GM12891 (cell line): Measurements from ENCODE around the gene SLC31A2. TPM values are rescaled to one million over a fixed set of nuclear protein-coding genes. Genes with fewer than 3 reads are reported as not detected.
"Not testable (repeated sequence)": the region's sequence is repeated elsewhere in the genome, so short reads cannot be mapped to it uniquely, and the experiment has no call there.

ENCODE experiments used
- DNase-seq: peaks from one replicate; pipeline ENCODE4 v3.0.0; 2011; ENCODE audit warnings: low spot score; ENCODE audit not compliant: insufficient read length
- FAIRE-seq: peaks from 2 replicates; lab custom pipeline; 2011; peaks lifted over from hg19 to GRCh38; lab: Jason Lieb, UNC
- PAX5 ChIP-seq: IDR thresholded peaks from 2 replicates; pipeline ENCODE4 v1.6.1; 2011; ENCODE audit warnings: low read length, moderate library complexity, mild to moderate bottlenecking; ENCODE audit not compliant: insufficient read depth, severe bottlenecking
- POLR2A ChIP-seq: IDR thresholded peaks from 2 replicates; pipeline ENCODE4 v1.6.1; 2011; ENCODE audit warnings: low read depth, low read length, control low read depth
- POLR2AphosphoS5 ChIP-seq: IDR thresholded peaks from 2 replicates; pipeline ENCODE4 v1.6.1; 2011; ENCODE audit warnings: low read depth, low read length, control low read depth
- POU2F2 ChIP-seq: IDR thresholded peaks from 2 replicates; pipeline ENCODE4 v1.6.1; 2011; ENCODE audit warnings: low read depth, mild to moderate bottlenecking, control low read depth, low read length, moderate library complexity
- SPI1 ChIP-seq: IDR thresholded peaks from 2 replicates; pipeline ENCODE4 v1.6.1; 2011; ENCODE audit warnings: low read depth, low read length, control low read depth
- TAF1 ChIP-seq: IDR thresholded peaks from 2 replicates; pipeline ENCODE4 v1.6.1; 2011; ENCODE audit warnings: low read depth, low read length, control low read depth
- polyA plus RNA-seq: library from polyadenylated mRNA; unstranded; fragments of >200 nt; gene quantifications from one replicate; pipeline ENCODE4 v1.2.1, GENCODE V29; 2012; ENCODE audit warnings: low read depth, missing spikeins, inconsistent platforms; ENCODE audit not compliant: missing spikeins

The SLC31A2 gene
- 0.94 TPM for polyA plus RNA-seq

DNA sequence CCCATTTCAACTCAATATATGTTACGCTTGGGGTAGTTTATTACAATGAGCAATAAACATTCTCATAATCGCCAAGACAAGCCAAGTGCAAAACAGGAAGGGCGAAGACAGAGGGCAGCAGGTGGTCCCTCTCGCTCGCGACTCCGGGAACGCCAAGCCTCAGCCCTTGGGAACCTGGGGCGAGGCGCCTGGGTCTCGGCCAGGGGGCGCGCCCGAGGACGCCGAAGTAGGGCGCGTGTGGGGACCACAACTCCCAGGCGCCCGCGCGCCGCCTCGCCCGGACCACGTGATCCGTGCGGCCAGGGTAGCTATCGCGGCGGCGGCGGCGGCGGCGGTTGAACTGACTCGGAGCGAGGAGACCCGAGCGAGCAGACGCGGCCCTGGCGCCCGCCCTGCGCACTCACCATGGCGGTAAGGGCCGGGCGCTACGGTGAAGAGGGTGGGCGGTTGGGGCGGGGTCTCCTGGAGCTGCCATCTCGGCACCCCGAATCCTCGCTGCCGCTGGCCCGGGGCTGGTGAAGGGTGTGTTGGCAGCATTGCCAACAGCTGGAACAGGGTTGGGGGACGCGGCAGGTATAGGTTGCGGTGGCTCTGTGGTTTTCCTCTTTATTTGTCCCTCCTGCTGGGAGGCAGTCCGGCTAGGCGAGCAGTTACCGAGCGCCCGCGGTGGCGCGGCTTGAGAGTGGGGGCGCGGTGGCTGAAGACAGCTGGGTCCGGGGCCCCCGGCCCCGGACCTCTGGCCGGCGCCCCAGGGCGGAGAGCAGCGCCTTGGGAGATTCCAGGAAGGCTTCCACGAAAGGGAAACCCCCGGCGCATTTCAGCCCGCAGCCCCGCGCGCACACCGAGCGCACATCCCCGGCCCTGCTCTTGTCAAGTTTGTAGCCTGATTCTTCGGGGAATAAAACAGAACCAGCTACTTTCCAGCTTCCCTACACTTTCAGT is at the start of gene SLC31A2:
TSS of gene SLC31A2 (plus strand) at position 338 of the 942 bp plus-strand sequence. CDS start at position 406, 68 bp downstream.
- peak; percentile 91 for FAIRE-seq
- DNase-seq: peak; percentile 89
- no peak for TF ChIP-seq PAX5
- no peak for TF ChIP-seq POU2F2
- no peak for TF ChIP-seq POLR2A
- TF ChIP-seq SPI1: no peak
- TF ChIP-seq TAF1: no peak
- no peak for TF ChIP-seq POLR2AphosphoS5

DNA sequence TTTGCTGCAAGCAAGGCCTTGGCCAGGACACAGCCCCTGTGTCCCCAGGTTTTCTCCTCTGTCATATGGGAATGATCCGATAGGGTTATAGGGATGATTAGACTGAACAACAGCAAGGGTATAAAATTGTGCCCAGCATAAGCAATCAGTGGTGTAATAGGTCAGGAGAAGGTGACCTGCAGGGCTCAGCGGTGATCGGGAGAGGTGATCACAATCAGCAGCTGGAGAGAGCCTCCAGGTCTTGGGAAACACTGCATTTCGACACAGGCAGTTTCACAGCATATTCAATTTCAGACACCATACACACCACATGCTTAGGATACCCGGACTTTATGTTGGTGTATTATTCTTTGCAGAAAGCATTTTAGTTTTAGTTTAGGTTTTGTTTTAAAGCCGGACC is 45.5 kb upstream of the SLC31A2 start:
- not testable (repeated sequence) for DNase-seq
- peak; percentile 35 for FAIRE-seq

DNA sequence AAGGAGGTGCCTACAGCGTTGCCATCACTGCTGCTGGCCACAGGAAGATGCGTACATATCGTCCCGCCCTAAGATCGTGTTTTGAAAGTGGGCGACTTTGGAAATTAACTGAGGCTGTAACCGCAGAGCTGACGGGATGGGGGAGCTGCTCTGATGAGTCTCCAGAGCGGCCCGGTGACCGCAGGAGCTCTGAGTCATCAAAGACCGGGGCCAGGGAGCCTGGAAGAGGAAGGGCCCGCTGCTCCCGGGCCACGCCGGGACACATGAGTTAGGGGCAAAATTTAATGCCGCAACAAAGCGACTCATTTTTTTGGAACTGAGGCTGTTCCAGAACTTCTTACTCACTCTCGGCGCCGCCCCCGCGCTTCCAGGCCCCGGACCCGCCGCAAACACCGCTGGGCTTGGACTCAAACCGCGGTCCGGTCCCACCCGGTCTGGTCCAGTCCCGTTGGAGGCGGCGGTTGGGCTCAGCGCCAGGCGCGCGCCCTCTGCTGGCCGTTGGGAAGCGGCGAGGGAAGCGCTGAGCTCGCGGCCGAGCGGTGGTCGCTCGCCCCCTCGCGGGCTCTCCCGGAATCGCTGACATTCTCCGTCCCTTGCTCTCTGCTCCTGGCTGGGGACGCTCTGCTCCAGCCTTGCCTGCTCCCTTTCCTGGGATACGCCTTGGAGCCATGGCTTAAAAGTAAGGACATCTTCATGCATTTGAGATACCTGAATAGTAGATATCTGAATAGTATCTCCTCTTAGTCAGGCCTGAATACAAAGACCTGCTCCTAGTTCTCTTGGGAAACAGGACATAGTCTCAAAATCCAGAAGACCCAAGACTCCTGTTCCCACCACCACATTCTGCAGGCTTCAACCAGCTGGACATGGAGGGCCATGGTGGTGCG is 39.5 kb upstream of the SLC31A2 start:
- DNase-seq (peak; percentile 18), FAIRE-seq (peak; percentile 74)

DNA sequence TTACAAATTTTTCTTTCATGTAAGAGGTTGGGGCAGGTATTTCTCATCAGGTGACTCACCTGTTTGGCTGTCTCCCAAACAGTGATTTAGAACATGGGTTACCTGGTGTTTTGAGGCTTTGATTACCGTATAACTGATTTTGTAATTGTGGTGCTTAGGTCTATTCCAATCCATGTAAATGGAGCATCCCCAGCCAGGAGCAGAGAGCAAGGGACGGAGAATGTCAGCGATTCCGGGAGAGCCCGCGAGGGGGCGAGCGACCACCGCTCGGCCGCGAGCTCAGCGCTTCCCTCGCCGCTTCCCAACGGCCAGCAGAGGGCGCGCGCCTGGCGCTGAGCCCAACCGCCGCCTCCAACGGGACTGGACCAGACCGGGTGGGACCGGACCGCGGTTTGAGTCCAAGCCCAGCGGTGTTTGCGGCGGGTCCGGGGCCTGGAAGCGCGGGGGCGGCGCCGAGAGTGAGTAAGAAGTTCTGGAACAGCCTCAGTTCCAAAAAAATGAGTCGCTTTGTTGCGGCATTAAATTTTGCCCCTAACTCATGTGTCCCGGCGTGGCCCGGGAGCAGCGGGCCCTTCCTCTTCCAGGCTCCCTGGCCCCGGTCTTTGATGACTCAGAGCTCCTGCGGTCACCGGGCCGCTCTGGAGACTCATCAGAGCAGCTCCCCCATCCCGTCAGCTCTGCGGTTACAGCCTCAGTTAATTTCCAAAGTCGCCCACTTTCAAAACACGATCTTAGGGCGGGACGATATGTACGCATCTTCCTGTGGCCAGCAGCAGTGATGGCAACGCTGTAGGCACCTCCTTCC is 37.9 kb upstream of the SLC31A2 start:
- DNase-seq: not testable (repeated sequence)
- peak; percentile 89 for FAIRE-seq

GRCh38 chr9:113118829-113119228 is 32.0 kb upstream of the SLC31A2 start:
- DNase-seq, FAIRE-seq: not testable (repeated sequence)

DNA sequence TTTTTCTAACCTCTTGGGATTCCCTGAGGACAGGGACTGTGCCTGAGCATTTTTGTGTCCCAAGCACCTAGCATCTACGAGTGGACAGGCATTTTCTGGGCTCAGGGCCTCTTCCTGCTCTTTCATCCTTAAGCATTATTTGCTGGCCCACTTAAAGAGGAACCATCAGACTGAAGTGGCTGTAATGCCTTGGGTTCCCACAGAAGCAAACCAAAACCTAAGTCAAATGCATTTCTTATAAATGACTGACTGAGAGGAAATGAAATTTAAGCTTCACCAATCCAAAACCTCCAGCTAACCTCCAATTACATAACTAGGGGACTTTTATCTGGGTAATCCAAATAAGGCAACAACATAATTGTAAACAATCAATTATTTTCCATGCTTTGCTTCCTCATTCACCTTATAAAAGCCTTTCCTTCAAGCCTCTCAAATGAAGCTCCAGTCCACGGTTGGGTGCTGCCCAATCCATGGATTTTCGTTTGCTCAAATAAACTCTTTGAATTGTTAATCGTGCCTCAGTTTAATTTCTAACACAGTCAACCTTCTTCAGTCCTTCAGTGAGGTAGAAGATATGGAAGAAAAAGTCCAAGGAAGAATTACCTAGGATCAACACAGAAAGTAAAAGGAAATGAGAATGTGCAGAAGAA is 25.3 kb upstream of the SLC31A2 start:
- TF ChIP-seq POU2F2 (no peak), TAF1 (no peak), PAX5 (no peak), POLR2A (no peak), POLR2AphosphoS5 (no peak), SPI1 (no peak)
- DNase-seq (no peak), FAIRE-seq (no peak)

GRCh38 chr9:113129466-113129865 is 21.3 kb upstream of the SLC31A2 start:
- TF ChIP-seq PAX5 (no peak), SPI1 (no peak), POLR2A (no peak), POLR2AphosphoS5 (no peak), TAF1 (no peak), POU2F2 (no peak)
- no peak for FAIRE-seq
- no peak for DNase-seq

- no peak for TF ChIP-seq PAX5
- TF ChIP-seq POLR2AphosphoS5: no peak
- TF ChIP-seq POLR2A: no peak
- no peak for TF ChIP-seq TAF1
- TF ChIP-seq SPI1: no peak
- TF ChIP-seq POU2F2: no peak
- DNase-seq: no peak
- no peak for FAIRE-seq
These were observed 20.9 kb upstream of the SLC31A2 start for GRCh38 chr9:113129884-113130283.

- TF ChIP-seq POLR2AphosphoS5 (no peak), TAF1 (no peak), SPI1 (no peak), POU2F2 (no peak), POLR2A (no peak), PAX5 (no peak)
- no peak for DNase-seq
- FAIRE-seq: no peak
These were observed 19.1 kb upstream of the SLC31A2 start for GRCh38 chr9:113131689-113132151.
